ENCODE measurements around the gene UHRF2.

Gene UHRF2

DNA sequence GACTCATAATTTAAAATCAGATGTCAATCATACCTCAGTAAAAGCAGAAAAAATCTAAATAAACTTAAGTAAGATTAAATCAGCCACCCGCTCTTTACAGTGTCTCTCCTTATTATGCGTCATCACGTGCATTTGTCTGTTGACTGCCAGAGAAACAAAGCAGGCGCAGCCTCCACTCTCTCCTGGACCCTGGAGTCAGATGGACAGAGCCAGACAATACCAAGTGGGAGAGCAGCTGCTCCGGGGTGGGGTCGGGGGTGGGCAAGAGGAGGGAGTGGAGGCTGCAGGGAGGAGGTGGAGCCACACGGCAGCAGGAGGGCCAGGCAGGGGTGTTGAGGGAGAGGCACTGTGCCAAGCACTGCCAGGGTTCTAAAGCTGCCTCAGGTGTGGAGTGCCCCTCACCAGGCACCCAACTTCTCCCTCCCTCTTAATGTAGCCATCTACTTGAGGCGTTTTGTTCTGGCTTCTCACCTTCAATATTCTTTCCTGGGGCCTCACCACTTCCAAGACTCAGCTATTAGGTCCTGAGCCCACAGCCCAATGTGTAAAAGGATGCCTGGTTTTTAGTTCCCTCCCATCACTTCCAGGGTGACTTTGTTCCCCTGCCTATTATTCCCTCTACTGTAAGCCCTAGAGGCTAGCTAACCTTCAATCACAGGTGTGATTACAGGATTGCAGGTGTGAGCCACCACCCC lies 136.3 kb downstream of the UHRF2 start:
- Histone ChIP-seq H3K4me1 (ENCODE audit: control insufficient read depth in 1 of 2, insufficient read depth in 1 of 2, low read depth in 1 of 2, low read length in 1 of 2) (no peaks in the 10 kb centered on the region), H3K4me3 (ENCODE audit: low read depth in 1 of 2, low read length in 1 of 2) (no peak overlapping the region), H3K36me3 (no peaks in the 10 kb centered on the region), H3K27ac (no peak overlapping the region), H3K9me3 (no peaks in the 10 kb centered on the region), H3K27me3 (no peaks in the 10 kb centered on the region)
- no peak for TF ChIP-seq CTCF (IDR thresholded peaks at IDR 0.05)

DNA sequence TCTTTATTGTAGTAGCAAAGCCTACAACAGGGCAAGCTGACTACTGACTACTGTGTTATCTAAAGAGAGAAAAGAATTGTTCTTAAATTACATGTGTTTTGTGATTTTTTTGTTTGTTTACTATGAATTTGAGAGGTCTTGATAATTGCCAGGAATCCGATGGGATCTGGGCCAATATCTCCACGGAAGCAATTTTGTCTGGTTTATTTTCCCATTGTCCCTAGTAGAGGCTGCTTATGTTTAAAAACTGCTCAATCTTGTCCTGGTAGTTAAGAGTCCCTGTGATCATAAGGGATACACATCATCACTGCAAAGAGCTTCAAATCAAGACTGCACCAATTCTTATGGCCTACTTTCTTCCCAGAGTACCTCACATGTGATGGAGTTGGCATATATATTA lies 138.1 kb downstream of the UHRF2 start:
- Histone ChIP-seq H3K4me1 (ENCODE audit: control insufficient read depth in 1 of 2, insufficient read depth in 1 of 2, low read depth in 1 of 2, low read length in 1 of 2) (no peaks in the 10 kb centered on the region), H3K4me3 (ENCODE audit: low read depth in 1 of 2, low read length in 1 of 2) (no peak overlapping the region), H3K36me3 (no peaks in the 10 kb centered on the region), H3K27me3 (no peaks in the 10 kb centered on the region), H3K27ac (no peak overlapping the region), H3K9me3 (no peaks in the 10 kb centered on the region)
- TF ChIP-seq CTCF (IDR thresholded peaks at IDR 0.05) = no peak

DNA sequence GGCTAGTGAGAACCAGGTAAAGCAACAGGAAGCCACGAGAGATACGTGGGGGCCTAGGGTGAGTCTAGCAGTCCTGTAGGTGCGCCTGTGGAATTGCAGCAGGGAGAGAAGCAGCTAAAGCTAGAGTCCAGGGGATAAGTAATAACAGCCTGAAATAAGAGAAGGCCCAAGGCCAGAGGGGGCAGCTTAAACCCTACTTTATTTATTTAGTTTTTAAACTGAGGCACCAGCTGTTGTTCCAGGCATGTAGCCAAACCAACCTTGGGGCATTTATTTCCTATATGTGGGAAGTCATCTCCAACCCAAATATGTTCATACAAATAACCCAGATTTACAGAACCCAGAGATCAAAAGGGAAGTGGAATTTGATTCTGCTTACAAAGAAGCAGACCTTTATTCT lies 139.0 kb downstream of the UHRF2 start:
- Histone ChIP-seq H3K27ac (no peak overlapping the region), H3K4me1 (ENCODE audit: control insufficient read depth in 1 of 2, insufficient read depth in 1 of 2, low read depth in 1 of 2, low read length in 1 of 2) (no peaks in the 10 kb centered on the region), H3K36me3 (no peaks in the 10 kb centered on the region), H3K27me3 (no peaks in the 10 kb centered on the region), H3K4me3 (ENCODE audit: low read depth in 1 of 2, low read length in 1 of 2) (no peak overlapping the region), H3K9me3 (no peaks in the 10 kb centered on the region)
- TF ChIP-seq CTCF (IDR thresholded peaks at IDR 0.05) = no peak

GRCh38 chr9:6552498-6553121 lies 139.6 kb downstream of the UHRF2 start:
- no peak for TF ChIP-seq CTCF (IDR thresholded peaks at IDR 0.05)
- Histone ChIP-seq H3K36me3 (no peaks in the 10 kb centered on the region), H3K4me1 (ENCODE audit: control insufficient read depth in 1 of 2, insufficient read depth in 1 of 2, low read depth in 1 of 2, low read length in 1 of 2) (no peaks in the 10 kb centered on the region), H3K27ac (no peak overlapping the region), H3K9me3 (no peaks in the 10 kb centered on the region), H3K27me3 (no peaks in the 10 kb centered on the region), H3K4me3 (ENCODE audit: low read depth in 1 of 2, low read length in 1 of 2) (no peak overlapping the region)

DNA sequence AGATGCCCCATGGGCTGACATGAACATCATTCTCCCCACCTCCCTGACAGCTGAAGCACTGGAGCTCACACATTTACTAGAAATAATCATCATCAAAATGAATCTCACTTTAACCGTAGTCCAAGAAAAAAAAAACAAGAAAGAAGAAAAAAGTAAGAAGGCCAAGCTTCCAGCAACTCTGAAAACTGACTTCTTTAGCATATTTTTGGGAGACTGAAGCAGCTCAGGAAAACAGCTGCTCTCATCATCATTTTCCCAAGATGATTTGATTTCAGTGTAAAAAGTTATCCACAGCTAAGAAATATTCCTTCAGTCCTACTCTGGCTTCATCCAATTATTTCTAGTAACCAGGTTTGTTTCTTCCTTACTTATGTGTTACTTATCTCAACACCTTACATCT lies 140.9 kb downstream of the UHRF2 start:
- Histone ChIP-seq H3K36me3 (no peaks in the 10 kb centered on the region), H3K27me3 (no peaks in the 10 kb centered on the region), H3K4me3 (ENCODE audit: low read depth in 1 of 2, low read length in 1 of 2) (no peak overlapping the region), H3K4me1 (ENCODE audit: control insufficient read depth in 1 of 2, insufficient read depth in 1 of 2, low read depth in 1 of 2, low read length in 1 of 2) (no peaks in the 10 kb centered on the region), H3K9me3 (no peaks in the 10 kb centered on the region), H3K27ac (no peak overlapping the region)
- TF ChIP-seq CTCF (IDR thresholded peaks at IDR 0.05) = no peak
